Measurements from ENCODE around the gene NDST1.

NDST1 gene

DNA sequence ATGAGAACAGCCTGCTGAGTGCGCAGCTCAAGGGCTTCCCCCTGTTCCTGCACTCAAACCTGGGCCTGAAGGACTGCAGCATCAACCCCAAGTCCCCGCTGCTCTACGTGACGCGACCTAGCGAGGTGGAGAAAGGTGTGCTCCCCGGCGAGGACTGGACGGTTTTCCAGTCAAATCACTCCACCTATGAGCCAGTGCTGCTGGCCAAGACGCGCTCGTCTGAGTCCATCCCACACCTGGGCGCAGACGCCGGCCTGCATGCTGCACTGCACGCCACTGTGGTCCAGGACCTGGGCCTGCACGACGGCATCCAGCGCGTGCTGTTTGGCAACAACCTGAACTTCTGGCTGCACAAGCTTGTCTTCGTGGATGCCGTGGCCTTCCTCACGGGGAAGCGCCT, 19.9 kb downstream of the NDST1 start:
- Histone ChIP-seq H3K79me2 (ENCODE audit: control insufficient read depth, low read length) (no peaks in the 10 kb centered on the region), H3K4me3 (ENCODE audit: low read length) (no peak overlapping the region), H3F3A (ENCODE audit: control insufficient read depth, insufficient read depth) (no peaks in the 10 kb centered on the region; the same call in 1 of the 2 replicates), H3K4me2 (ENCODE audit: low read length) (no peak overlapping the region), H3K9me2 (replicated peaks; ENCODE audit: control insufficient read depth, low read length) (no peaks in the 10 kb centered on the region), H3K27ac (ENCODE audit: low read depth, low read length) (no peak overlapping the region), H3K27me3 (ENCODE audit: control insufficient read depth, low read length) (no peaks in the 10 kb centered on the region), H3K9me3 (ENCODE audit: control insufficient read depth, insufficient read depth, low read length) (no peaks in the 10 kb centered on the region), H3K4me1 (ENCODE audit: control insufficient read depth, low read length) (peaks cover 22% of the 10 kb centered on the region), H4K20me1 (ENCODE audit: control insufficient read depth, insufficient read depth, low read depth, low read length) (no peaks in the 10 kb centered on the region), H3K36me3 (ENCODE audit: control insufficient read depth, low read length) (peaks cover 10% of the 10 kb centered on the region)
- TF ChIP-seq, protein P1, sequence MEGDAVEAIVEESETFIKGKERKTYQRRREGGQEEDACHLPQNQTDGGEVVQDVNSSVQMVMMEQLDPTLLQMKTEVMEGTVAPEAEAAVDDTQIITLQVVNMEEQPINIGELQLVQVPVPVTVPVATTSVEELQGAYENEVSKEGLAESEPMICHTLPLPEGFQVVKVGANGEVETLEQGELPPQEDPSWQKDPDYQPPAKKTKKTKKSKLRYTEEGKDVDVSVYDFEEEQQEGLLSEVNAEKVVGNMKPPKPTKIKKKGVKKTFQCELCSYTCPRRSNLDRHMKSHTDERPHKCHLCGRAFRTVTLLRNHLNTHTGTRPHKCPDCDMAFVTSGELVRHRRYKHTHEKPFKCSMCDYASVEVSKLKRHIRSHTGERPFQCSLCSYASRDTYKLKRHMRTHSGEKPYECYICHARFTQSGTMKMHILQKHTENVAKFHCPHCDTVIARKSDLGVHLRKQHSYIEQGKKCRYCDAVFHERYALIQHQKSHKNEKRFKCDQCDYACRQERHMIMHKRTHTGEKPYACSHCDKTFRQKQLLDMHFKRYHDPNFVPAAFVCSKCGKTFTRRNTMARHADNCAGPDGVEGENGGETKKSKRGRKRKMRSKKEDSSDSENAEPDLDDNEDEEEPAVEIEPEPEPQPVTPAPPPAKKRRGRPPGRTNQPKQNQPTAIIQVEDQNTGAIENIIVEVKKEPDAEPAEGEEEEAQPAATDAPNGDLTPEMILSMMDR (IDR thresholded peaks at IDR 0.05; ENCODE audit: low read depth, low read length, poor library complexity, severe bottlenecking), result no peak
- no peak for TF ChIP-seq EZH2phosphoT487 (IDR thresholded peaks at IDR 0.05; ENCODE audit: borderline replicate concordance, low read length)

DNA sequence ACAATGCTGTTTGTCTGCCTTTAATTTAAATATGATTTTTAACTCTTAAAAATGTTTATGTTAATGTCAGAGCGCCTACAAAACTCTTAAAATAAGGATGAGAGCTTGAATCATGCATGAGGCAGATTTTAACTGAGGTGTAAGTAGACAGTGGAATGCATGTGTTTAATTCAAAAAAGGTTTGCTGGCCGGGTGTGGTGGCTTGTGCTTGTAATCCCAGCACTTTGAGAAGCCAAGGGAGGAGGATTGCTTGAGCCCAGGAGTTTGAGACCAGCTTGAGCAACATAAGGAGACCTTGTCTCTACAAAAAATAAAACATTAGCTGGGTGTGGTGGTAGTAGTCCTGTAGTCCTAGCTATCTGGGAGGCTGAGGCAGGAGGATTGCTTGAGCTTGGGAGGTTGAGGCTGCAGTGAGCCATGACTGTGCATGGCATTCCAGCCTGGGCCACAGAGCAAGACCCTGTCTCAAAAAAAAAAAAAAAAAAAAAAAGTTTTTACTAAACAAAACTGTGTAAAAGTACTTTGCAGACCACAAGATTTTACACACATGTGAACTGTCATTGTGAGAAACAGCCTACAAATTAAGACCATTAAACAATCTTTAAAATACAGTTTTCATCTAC, 21.1 kb downstream of the NDST1 start:
- no peak overlapping the region for H3K27ac ChIP-seq (ENCODE audit: low read depth, low read length)
- no peak overlapping the region for H3K4me2 ChIP-seq (ENCODE audit: low read length)
- no peaks in the 10 kb centered on the region; the same call in 1 of the 2 replicates for H3F3A ChIP-seq (ENCODE audit: control insufficient read depth, insufficient read depth)
- H3K4me3 ChIP-seq (ENCODE audit: low read length), result no peak overlapping the region
- peaks cover 13% of the 10 kb centered on the region for H3K4me1 ChIP-seq (ENCODE audit: control insufficient read depth, low read length)
- H3K9me2 ChIP-seq (replicated peaks; ENCODE audit: control insufficient read depth, low read length), result no peaks in the 10 kb centered on the region
- H4K20me1 ChIP-seq (ENCODE audit: control insufficient read depth, insufficient read depth, low read depth, low read length), result no peaks in the 10 kb centered on the region
- H3K36me3 ChIP-seq (ENCODE audit: control insufficient read depth, low read length), result peaks cover 8% of the 10 kb centered on the region
- no peaks in the 10 kb centered on the region for H3K79me2 ChIP-seq (ENCODE audit: control insufficient read depth, low read length)
- H3K27me3 ChIP-seq (ENCODE audit: control insufficient read depth, low read length), result no peaks in the 10 kb centered on the region
- H3K9me3 ChIP-seq (ENCODE audit: control insufficient read depth, insufficient read depth, low read length), result no peaks in the 10 kb centered on the region
- TF ChIP-seq EZH2phosphoT487 (IDR thresholded peaks at IDR 0.05; ENCODE audit: borderline replicate concordance, low read length), result no peak
- TF ChIP-seq, protein P1 (IDR thresholded peaks at IDR 0.05; ENCODE audit: low read depth, low read length, poor library complexity, severe bottlenecking), result no peak

DNA sequence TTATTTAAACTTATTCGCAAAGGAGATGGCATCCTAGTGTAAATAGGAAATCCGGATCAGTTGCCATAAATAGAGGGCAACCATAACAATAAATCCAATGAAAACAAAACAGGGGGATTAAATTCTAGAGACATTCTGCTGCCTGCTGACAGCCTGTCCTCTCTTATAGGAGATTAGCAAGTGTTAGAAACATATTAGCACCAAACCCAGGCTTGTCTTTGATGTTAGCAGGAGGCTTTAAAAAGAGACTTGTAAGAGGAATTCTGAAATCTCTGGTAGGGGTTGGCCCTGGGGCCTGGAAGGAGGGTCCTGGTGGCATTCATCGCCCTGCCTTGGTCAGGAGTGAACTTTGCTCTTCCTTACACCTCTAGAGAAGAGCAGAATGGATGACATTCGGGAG, 21.6 kb downstream of the NDST1 start:
- H4K20me1 ChIP-seq (ENCODE audit: control insufficient read depth, insufficient read depth, low read depth, low read length), result no peaks in the 10 kb centered on the region

More for the DNA sequence above, 21.6 kb downstream of the NDST1 start:
- no peak overlapping the region for H3K4me3 ChIP-seq (ENCODE audit: low read length)
- H3K79me2 ChIP-seq (ENCODE audit: control insufficient read depth, low read length), result no peaks in the 10 kb centered on the region
- H3K27me3 ChIP-seq (ENCODE audit: control insufficient read depth, low read length), result no peaks in the 10 kb centered on the region
- H3F3A ChIP-seq (ENCODE audit: control insufficient read depth, insufficient read depth), result no peaks in the 10 kb centered on the region; the same call in 1 of the 2 replicates
- H3K9me3 ChIP-seq (ENCODE audit: control insufficient read depth, insufficient read depth, low read length), result no peaks in the 10 kb centered on the region
- peaks cover 13% of the 10 kb centered on the region for H3K4me1 ChIP-seq (ENCODE audit: control insufficient read depth, low read length)
- no peak overlapping the region for H3K4me2 ChIP-seq (ENCODE audit: low read length)
- no peak overlapping the region for H3K27ac ChIP-seq (ENCODE audit: low read depth, low read length)
- H3K9me2 ChIP-seq (replicated peaks; ENCODE audit: control insufficient read depth, low read length), result no peaks in the 10 kb centered on the region
- no peak for TF ChIP-seq EZH2phosphoT487 (IDR thresholded peaks at IDR 0.05; ENCODE audit: borderline replicate concordance, low read length)
- TF ChIP-seq, protein P1 (IDR thresholded peaks at IDR 0.05; ENCODE audit: low read depth, low read length, poor library complexity, severe bottlenecking), result no peak
- peaks cover 10% of the 10 kb centered on the region for H3K36me3 ChIP-seq (ENCODE audit: control insufficient read depth, low read length)
